ENCODE measurements around the gene TDRD1.

Gene TDRD1

DNA sequence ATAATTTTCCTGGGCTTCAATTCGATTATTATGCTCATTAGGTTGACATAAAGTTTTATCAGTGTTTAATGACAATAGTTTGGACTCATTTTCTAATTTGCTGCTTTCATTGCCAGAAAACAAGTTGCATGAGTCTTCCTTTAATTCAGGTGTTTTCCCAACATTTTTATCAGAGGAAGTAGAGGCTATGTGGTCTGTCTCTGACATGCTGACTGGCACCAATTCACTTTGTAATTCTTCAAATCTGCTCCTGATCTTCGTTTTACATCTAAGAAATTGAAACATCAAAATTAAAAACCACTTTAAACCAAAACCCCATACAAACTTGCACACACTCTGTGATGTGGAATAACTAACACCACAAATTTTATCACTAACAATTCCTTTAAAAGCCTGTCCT, 16.1 kb upstream of the TDRD1 start:
- Histone ChIP-seq H3K27me3 (ENCODE audit: insufficient read depth, low read length) (no peaks in the 10 kb centered on the region), H3K27ac (ENCODE audit: low read depth, low read length, poor library complexity, severe bottlenecking) (no peak overlapping the region), H3F3A (ENCODE audit: insufficient read depth, low read length) (no peaks in the 10 kb centered on the region), H3K9me2 (ENCODE audit: low read depth, low read length) (no peaks in the 10 kb centered on the region), H3K4me2 (ENCODE audit: low read length) (no peak overlapping the region), H3K9me3 (ENCODE audit: low read length) (no peaks in the 10 kb centered on the region; the same call in none of the 2 replicates), H3K36me3 (ENCODE audit: insufficient read depth, low read length) (peaks cover 24% of the 10 kb centered on the region), H2AFZ (ENCODE audit: low read length) (no peak overlapping the region), H3K79me2 (ENCODE audit: insufficient read depth, low read length) (peaks cover 25% of the 10 kb centered on the region), H3K4me1 (ENCODE audit: insufficient read depth, low read length, severe bottlenecking) (no peaks in the 10 kb centered on the region), H3K9ac (ENCODE audit: low read length) (no peak overlapping the region), H4K20me1 (ENCODE audit: insufficient read depth, low read length) (no peaks in the 10 kb centered on the region), H3K4me3 (ENCODE audit: low read depth, low read length, poor library complexity, severe bottlenecking) (no peak overlapping the region)
- TF ChIP-seq CTCF (IDR thresholded peaks at IDR 0.05; ENCODE audit: low read length) (no peak), EZH2 (IDR thresholded peaks at IDR 0.05; ENCODE audit: borderline replicate concordance, low read length) (no peak)

GRCh38 chr10:114166043-114166442, 13.1 kb upstream of the TDRD1 start:
- Histone ChIP-seq H4K20me1 (ENCODE audit: insufficient read depth, low read length) (no peaks in the 10 kb centered on the region), H3K9ac (ENCODE audit: low read length) (no peak overlapping the region), H3K9me3 (ENCODE audit: low read length) (peaks cover 4% of the 10 kb centered on the region), H2AFZ (ENCODE audit: low read length) (no peak overlapping the region), H3K4me3 (ENCODE audit: low read depth, low read length, poor library complexity, severe bottlenecking) (no peak overlapping the region), H3K27me3 (ENCODE audit: insufficient read depth, low read length) (no peaks in the 10 kb centered on the region), H3K27ac (ENCODE audit: low read depth, low read length, poor library complexity, severe bottlenecking) (no peak overlapping the region), H3F3A (ENCODE audit: insufficient read depth, low read length) (no peaks in the 10 kb centered on the region), H3K4me1 (ENCODE audit: insufficient read depth, low read length, severe bottlenecking) (no peaks in the 10 kb centered on the region), H3K36me3 (ENCODE audit: insufficient read depth, low read length) (peaks cover 46% of the 10 kb centered on the region), H3K4me2 (ENCODE audit: low read length) (no peak overlapping the region), H3K9me2 (ENCODE audit: low read depth, low read length) (no peaks in the 10 kb centered on the region), H3K79me2 (ENCODE audit: insufficient read depth, low read length) (peaks cover 52% of the 10 kb centered on the region)
- TF ChIP-seq EZH2 (IDR thresholded peaks at IDR 0.05; ENCODE audit: borderline replicate concordance, low read length) = no peak
- TF ChIP-seq CTCF (IDR thresholded peaks at IDR 0.05; ENCODE audit: low read length) = no peak

DNA sequence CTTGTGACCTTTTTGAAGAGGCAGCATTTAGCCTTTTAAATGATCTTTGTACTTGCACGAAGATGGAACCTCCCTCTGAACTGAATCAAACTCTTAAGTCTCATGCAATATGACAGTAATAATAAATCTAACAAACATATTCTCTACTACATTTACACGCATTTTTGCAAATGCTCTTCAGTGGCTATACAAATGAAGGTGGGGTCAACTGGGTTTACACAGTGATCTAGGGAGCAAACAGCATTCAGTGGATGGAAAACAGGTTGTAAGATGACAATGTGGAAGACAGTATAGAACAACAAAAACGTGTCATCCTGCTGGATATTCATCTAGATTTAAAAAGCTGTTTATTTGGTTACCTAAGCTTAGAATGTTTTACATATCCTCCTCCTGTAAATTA, 12.7 kb upstream of the TDRD1 start:
- peaks cover 4% of the 10 kb centered on the region for H3K9me3 ChIP-seq (ENCODE audit: low read length)
- H3K4me1 ChIP-seq (ENCODE audit: insufficient read depth, low read length, severe bottlenecking) = no peaks in the 10 kb centered on the region
- H3K27ac ChIP-seq (ENCODE audit: low read depth, low read length, poor library complexity, severe bottlenecking) = no peak overlapping the region
- no peak overlapping the region for H3K4me3 ChIP-seq (ENCODE audit: low read depth, low read length, poor library complexity, severe bottlenecking)
- peaks cover 46% of the 10 kb centered on the region for H3K36me3 ChIP-seq (ENCODE audit: insufficient read depth, low read length)
- H3K79me2 ChIP-seq (ENCODE audit: insufficient read depth, low read length) = peaks cover 55% of the 10 kb centered on the region
- TF ChIP-seq CTCF (IDR thresholded peaks at IDR 0.05; ENCODE audit: low read length) = no peak
- TF ChIP-seq EZH2 (IDR thresholded peaks at IDR 0.05; ENCODE audit: borderline replicate concordance, low read length) = no peak
- no peaks in the 10 kb centered on the region for H3F3A ChIP-seq (ENCODE audit: insufficient read depth, low read length)
- H3K4me2 ChIP-seq (ENCODE audit: low read length) = no peak overlapping the region
- H4K20me1 ChIP-seq (ENCODE audit: insufficient read depth, low read length) = no peaks in the 10 kb centered on the region
- H3K27me3 ChIP-seq (ENCODE audit: insufficient read depth, low read length) = no peaks in the 10 kb centered on the region
- no peak overlapping the region for H3K9ac ChIP-seq (ENCODE audit: low read length)
- no peaks in the 10 kb centered on the region for H3K9me2 ChIP-seq (ENCODE audit: low read depth, low read length)
- H2AFZ ChIP-seq (ENCODE audit: low read length) = no peak overlapping the region
